NB4 (cell line): ENCODE results near the gene HDAC8.

Source experiments
- MYC ChIP-seq: IDR thresholded peaks from 2 replicates; pipeline ENCODE4 v1.6.1; 2011; ENCODE audit warnings: low read depth, low read length
- POLR2A ChIP-seq: IDR thresholded peaks from 2 replicates; pipeline ENCODE4 v1.6.1; 2011; ENCODE audit warnings: mild to moderate bottlenecking; ENCODE audit not compliant: insufficient read length; ENCODE audit errors: extremely low read depth
- TF ChIP-seq, protein P1 (sequence below): IDR thresholded peaks from one replicate; pipeline ENCODE4 v1.5.1; 2012; ENCODE audit warnings: low read depth, low read length

DNA sequence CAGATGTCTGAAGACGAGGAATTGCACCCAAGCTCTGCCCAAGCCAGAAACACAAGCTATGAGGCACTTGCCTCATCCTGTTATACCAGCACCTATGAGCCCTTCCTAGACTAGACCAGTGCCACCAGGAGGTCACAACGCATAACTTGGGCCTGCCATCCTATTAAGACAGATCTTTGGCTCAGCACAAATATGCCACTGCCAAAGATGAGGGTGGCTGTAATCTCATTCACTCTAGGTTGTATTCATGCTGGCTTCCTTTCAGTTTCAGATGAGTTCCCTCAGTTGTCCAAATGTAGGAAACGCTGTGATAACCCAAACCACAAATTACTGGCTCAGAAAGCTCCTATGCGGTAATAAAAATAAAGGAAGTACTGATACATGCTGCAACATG is 190.4 kb downstream of the HDAC8 start:
- no peak for TF ChIP-seq MYC
- TF ChIP-seq, protein P1, sequence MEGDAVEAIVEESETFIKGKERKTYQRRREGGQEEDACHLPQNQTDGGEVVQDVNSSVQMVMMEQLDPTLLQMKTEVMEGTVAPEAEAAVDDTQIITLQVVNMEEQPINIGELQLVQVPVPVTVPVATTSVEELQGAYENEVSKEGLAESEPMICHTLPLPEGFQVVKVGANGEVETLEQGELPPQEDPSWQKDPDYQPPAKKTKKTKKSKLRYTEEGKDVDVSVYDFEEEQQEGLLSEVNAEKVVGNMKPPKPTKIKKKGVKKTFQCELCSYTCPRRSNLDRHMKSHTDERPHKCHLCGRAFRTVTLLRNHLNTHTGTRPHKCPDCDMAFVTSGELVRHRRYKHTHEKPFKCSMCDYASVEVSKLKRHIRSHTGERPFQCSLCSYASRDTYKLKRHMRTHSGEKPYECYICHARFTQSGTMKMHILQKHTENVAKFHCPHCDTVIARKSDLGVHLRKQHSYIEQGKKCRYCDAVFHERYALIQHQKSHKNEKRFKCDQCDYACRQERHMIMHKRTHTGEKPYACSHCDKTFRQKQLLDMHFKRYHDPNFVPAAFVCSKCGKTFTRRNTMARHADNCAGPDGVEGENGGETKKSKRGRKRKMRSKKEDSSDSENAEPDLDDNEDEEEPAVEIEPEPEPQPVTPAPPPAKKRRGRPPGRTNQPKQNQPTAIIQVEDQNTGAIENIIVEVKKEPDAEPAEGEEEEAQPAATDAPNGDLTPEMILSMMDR: no peak
- TF ChIP-seq POLR2A: no peak
